Measurements from ENCODE around the gene LHX2.

- TF ChIP-seq, protein P1, sequence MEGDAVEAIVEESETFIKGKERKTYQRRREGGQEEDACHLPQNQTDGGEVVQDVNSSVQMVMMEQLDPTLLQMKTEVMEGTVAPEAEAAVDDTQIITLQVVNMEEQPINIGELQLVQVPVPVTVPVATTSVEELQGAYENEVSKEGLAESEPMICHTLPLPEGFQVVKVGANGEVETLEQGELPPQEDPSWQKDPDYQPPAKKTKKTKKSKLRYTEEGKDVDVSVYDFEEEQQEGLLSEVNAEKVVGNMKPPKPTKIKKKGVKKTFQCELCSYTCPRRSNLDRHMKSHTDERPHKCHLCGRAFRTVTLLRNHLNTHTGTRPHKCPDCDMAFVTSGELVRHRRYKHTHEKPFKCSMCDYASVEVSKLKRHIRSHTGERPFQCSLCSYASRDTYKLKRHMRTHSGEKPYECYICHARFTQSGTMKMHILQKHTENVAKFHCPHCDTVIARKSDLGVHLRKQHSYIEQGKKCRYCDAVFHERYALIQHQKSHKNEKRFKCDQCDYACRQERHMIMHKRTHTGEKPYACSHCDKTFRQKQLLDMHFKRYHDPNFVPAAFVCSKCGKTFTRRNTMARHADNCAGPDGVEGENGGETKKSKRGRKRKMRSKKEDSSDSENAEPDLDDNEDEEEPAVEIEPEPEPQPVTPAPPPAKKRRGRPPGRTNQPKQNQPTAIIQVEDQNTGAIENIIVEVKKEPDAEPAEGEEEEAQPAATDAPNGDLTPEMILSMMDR (conservative IDR thresholded peaks at IDR 0.05; ENCODE audit: low read length), result no peak
- TF ChIP-seq EZH2phosphoT487 (IDR thresholded peaks at IDR 0.05; ENCODE audit: borderline replicate concordance, low read depth, low read length), result no peak
Observed at GRCh38 chr9:124019771-124020519, 8.4 kb downstream of the LHX2 start.
